NK-92 (cell line): ENCODE data around the gene TGM3.

Experiments
- DNase-seq: peaks from one replicate; lab custom pipeline; 2025; ENCODE audit not compliant: unreplicated experiment; lab: John Stamatoyannopoulos, UW

Gene TGM3

GRCh38 chr20:2305479-2305878, 9.7 kb downstream of the TGM3 start:
- DNase-seq = no peak

GRCh38 chr20:2305946-2306345, 10.1 kb downstream of the TGM3 start:
- no peak for DNase-seq

DNA sequence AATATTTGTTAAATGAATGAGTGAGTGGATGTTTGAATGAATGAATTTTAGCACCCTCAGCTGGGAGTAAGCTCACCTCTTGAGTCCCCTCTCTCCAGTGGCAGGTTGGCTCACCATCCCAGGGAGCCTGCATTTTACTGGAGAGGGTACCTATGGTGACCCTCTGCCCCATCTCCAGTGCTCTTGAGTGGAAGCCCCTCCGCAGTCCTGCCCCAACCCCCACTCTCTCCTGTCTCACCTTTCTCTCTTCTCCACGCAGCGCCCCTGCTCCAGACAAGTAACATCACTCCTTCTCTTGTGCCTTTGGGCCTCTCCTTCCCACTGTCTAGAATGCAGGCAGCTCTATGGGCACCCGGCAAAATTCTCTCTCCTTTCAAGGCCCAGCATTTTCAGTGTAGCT, 11.3 kb downstream of the TGM3 start:
- DNase-seq = no peak

DNA sequence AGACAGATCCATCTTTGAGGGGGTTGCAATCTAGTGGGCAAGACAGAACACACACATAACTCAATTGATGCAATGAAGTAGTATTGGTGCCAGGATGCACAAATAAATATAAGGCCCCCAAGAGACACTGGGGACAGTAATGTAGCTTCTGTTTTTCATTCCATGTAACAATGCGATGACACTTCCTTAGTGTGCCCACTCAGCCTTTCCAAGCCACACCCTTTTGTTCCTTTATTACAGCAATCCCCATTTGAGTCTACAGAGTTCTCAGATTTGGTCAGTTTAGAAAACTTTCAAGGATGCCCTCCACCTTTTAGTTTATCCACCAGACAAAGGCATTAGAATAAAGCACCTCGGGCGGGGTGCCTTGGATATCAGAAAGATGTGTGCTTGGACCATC, 15.5 kb downstream of the TGM3 start:
- no peak for DNase-seq

DNA sequence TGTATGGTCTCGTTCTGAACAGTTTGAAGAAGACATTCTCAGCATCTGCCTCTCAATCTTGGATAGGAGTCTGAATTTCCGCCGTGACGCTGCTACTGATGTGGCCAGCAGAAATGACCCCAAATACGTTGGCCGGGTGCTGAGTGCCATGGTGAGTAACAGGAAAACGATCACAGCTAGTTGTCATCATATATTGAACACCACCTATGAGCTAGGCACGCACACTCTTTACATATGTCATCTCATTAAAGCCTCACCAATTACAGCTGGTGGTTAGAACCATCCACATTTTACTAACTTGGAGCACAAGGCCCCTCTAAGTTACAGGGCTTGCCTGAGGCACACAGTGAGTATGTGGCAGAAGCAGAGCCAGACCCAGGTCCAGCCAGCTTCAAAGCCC, 17.1 kb downstream of the TGM3 start:
- DNase-seq = no peak

- DNase-seq = no peak
These were observed 17.5 kb downstream of the TGM3 start for GRCh38 chr20:2313316-2313715.

GRCh38 chr20:2314759-2315439, 19.1 kb downstream of the TGM3 start:
- DNase-seq = no peak

DNA sequence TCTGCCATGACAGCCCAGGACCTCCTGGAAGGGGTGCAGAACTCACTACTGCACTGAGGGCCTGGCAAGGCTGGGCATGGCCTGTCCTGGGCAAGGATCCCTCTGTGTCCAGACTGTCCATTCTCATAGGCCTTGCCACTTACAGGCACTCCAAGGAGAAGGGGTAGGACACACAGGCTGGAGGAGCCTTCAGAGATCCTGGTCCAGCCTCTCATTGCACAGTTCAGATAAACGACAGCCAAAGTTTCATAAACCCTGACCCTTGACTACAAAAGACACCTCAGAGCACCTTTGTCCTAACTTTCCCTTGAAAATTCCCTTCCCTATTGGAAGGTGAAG, 19.6 kb downstream of the TGM3 start:
- DNase-seq = no peak

- no peak for DNase-seq
These were observed 21.2 kb downstream of the TGM3 start for GRCh38 chr20:2316847-2317495.

DNA sequence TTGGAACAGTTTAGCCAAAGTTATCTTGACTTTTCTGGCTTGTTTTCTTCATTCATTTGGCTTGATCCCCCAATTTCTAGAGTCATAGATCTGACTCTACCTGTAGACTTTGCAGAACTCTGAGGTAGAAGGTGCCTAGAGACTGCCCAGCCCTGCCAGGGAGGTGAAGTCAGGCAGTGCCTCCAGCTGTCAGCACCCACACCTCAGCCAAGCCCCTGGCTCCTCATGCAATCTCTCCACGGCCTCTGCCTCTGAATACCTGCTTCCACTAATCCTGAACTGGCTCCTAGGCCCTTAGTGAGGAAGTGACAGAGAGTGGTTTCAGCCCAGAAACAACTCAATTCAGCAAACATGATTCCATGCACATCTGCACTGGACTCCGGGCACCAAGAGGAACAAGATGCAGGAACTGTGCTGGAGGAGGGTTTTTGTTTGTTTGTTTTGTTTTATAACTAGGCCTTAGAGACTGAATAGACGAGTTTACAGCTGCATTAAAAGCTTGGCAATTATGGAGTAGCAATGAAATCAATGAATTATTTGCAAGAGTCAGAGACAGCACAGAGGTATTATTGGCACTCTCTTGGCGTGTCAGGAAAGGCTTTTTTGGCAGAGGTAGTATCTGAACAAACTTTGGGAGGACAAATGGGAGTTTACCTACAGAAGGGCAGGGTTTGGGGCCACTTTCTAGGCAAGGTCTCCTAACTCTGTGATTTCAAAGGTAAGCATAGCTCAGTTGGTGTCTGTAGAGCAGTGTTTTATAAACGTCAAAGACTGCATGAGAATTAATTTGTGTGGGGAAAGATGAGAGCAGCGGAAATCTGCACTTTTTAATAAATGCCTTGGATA, 25.2 kb downstream of the TGM3 start:
- DNase-seq = no peak

DNA sequence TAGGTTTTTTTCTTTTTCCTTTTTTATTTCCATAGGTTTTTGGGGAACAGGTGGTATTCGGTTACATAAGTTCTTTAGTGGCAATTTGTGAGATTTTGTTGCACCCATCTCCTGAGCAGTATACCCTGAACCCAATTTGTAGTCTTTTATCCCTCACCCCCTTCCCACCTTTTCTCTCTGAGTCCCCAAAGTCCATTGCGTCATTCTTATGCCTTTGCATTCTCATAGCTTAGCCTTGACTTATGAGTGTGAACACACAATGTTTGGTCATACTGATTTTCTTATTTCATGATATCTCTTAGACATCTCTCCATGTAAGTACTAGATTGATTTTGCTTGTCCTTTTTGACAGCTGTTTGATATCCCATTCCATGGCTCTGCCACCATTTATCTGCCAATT, 27.2 kb downstream of the TGM3 start:
- DNase-seq = no peak

- no peak for DNase-seq
These were observed 30.2 kb downstream of the TGM3 start for GRCh38 chr20:2326046-2326445.

- DNase-seq = no peak
These were observed 32.1 kb downstream of the TGM3 start for GRCh38 chr20:2327620-2328555.

DNA sequence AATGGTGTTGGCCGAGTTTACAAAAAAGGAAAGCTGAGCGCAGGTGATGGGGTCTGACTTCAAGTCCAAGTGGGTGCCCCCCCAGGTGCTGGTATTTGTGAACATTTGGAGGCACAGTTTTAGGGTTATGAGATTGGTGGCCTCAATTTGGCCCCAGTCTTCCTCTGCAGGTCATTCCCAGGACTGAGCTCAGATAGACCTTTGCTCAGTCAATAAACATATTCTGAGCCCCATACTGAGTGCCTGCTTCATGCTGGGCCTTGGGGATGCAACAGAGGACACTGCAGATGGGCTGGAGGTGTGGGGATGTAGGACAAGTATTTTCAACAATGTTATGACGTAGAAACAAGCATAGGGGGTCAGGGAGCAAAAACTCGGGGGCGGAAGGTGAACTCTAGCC, 33.5 kb downstream of the TGM3 start:
- no peak for DNase-seq

- DNase-seq = no peak
These were observed 34.4 kb downstream of the TGM3 start for GRCh38 chr20:2330090-2330695.

DNA sequence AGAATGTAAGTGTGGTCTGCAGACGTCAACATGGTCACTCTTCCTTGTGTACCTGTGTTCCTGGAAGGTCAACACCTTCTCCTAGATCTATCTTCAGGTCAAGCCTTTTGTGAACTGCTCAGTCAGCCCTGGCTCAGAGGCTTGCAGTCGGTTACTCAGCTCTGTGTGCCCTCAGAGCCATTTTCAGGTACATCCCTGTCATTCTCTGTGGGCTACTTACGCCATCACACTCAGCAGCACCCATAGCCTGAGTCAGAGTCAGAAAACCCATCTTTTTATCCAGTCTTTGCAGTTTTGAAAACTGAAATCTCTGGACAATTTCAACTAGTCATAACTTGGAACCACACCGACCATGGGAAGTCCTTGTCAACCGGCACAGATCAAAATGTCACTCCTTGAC, 35.3 kb downstream of the TGM3 start:
- DNase-seq = no peak

- no peak for DNase-seq
These were observed 36.2 kb downstream of the TGM3 start for GRCh38 chr20:2331901-2332565.

DNA sequence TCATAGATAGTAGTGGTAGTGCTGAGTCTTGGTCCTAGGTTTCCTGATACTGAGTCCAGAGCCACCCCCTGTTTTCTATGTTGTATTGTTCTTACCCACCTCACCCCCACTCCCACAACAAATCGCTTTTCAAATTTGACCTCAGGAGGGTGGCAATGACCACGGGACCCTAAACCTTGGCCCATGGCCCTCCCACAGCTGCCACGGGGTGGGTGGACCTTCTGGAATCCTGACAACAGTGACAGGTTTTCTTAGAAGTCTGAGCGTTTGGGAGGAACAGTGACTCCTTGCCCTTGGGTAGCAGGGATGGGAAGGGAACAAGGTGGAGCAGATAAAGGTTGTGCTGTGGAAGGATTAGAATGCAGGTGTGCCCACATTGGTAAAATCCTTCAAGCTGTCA, 36.9 kb downstream of the TGM3 start:
- DNase-seq = no peak

DNA sequence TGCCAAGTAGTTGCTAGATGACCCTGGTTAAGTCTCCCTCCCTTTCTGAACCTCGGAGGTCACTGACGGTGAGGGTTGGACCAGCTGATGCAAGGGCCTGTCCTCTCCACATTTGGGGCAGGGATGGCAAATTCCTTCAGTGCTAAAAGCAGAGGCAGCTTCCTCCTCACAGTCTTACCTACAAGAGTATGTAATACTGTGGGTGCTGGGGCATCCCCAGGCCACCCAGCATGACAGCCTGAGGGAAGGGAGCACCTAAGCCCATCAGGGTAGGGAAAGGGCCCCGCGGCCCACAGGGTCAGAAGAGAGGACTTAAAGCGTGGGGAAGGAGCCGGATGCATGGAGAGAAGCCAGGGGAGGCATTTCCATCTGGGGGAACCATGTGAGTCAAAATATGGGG, 38.0 kb downstream of the TGM3 start:
- DNase-seq = no peak
